ENCODE results near the gene PUM2. TPM values are rescaled to one million over a fixed set of nuclear protein-coding genes. Genes with fewer than 3 reads are reported as not detected.

The PUM2 gene
- total RNA-seq, 1 donor from 2014 or later, result 122 TPM

DNA sequence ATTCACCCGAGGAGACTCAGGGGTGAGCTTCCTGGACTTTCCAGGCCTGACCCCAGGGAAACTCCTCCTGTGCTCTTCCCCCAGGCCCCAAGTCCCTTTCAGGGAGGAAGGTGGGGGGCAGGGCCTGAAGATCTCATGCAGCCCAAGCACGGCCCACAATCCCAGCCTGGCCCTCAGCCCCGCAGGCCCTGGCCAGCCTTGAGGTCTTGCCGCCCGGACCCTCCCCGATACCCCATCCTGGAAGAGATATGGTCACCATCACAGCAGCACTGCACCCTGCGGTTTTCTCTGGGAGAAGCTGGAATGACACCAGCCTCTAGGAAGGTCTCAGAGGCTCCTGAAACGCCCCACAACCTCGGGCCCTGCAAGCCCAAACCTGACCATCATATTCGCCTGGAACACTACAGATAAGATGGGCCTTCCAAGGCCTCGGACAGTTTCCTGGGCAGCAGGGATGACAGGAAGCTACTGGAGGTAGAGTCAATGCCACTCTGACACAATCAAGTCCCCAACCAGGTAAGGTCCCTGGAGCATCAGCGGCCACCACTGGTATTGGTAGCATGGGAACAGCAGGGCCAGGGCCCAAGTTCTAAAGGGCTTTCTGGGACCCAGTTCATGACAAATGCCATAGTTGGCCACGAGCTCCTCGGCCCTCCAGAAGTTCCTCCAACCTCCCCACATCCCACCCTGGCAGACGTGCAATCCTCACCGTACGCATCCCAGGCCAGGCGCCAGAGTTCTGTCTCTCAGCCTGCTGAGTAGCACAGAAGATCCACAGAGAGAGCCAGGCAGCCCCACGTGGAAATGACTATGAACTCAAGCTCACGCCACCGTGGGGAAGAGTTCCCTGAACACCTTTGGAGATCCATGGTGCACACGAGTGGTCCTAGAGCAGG lies 134.3 kb downstream of the PUM2 start:
- Mint-ChIP-seq H3K4me3 (no peak overlapping the region), H3K27me3 (ENCODE audit: low read depth) (no peaks in the 10 kb centered on the region), H3K27ac (no peak overlapping the region), H3K4me1 (peaks cover 42% of the 10 kb centered on the region), H3K9me3 (no peaks in the 10 kb centered on the region), H3K36me3 (no peaks in the 10 kb centered on the region)
- TF ChIP-seq, protein P1, sequence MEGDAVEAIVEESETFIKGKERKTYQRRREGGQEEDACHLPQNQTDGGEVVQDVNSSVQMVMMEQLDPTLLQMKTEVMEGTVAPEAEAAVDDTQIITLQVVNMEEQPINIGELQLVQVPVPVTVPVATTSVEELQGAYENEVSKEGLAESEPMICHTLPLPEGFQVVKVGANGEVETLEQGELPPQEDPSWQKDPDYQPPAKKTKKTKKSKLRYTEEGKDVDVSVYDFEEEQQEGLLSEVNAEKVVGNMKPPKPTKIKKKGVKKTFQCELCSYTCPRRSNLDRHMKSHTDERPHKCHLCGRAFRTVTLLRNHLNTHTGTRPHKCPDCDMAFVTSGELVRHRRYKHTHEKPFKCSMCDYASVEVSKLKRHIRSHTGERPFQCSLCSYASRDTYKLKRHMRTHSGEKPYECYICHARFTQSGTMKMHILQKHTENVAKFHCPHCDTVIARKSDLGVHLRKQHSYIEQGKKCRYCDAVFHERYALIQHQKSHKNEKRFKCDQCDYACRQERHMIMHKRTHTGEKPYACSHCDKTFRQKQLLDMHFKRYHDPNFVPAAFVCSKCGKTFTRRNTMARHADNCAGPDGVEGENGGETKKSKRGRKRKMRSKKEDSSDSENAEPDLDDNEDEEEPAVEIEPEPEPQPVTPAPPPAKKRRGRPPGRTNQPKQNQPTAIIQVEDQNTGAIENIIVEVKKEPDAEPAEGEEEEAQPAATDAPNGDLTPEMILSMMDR (IDR thresholded peaks at IDR 0.05; ENCODE audit: unreplicated experiment), result no peak
- no peak for DNase-seq (ENCODE audit: low spot score in 2 of 2, unreplicated experiment in 2 of 2)

DNA sequence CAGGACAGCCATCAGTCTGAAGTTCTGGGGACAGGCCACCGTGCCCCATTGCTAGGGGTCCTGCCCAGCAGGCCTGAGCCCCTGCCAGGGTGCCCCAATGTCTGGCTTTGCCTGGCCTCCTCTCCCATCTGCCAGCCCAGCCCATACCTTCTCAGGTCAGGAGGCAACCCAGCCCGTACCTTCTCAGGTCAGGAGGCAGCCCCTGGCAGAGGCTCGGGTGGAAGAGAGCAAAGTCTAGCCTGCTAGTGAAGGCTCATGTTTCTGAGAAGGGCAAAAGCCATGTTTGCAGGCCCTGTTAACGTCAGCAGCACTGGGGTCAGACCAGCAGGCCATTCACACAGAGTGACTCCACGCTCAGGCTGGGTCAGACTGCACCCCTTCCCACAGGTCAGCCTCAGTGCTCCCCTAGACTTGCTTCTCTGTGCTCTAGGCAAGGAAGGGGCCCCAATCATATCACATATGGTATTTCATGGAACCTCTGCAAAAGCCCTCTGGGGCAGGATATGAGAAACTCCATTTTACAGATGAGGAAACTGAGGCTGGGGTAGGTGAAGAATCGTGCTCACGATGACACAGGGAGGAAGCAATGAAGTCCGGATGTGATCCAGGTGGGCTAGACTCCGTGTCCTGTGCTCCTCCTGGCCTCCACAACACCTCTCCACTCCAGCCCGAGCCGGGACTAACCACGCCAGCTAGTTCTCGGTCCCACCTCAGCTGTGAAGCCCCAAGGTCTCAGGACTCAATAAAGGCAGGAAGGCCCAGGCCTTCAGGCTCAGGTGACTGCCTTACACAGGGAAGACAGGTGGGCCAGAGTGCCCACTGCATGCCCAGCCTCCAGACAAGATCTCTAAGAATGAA lies 135.2 kb downstream of the PUM2 start:
- TF ChIP-seq, protein P1 (IDR thresholded peaks at IDR 0.05; ENCODE audit: unreplicated experiment), result no peak
- no peaks in the 10 kb centered on the region for H3K36me3 Mint-ChIP-seq
- no peaks in the 10 kb centered on the region for H3K9me3 Mint-ChIP-seq
- peak overlapping the region; percentile 88 for H3K27ac Mint-ChIP-seq
- no peak overlapping the region for H3K4me3 Mint-ChIP-seq
- no peak for DNase-seq (ENCODE audit: low spot score in 2 of 2, unreplicated experiment in 2 of 2)
- no peaks in the 10 kb centered on the region for H3K27me3 Mint-ChIP-seq (ENCODE audit: low read depth)
- H3K4me1 Mint-ChIP-seq, result peaks cover 32% of the 10 kb centered on the region

DNA sequence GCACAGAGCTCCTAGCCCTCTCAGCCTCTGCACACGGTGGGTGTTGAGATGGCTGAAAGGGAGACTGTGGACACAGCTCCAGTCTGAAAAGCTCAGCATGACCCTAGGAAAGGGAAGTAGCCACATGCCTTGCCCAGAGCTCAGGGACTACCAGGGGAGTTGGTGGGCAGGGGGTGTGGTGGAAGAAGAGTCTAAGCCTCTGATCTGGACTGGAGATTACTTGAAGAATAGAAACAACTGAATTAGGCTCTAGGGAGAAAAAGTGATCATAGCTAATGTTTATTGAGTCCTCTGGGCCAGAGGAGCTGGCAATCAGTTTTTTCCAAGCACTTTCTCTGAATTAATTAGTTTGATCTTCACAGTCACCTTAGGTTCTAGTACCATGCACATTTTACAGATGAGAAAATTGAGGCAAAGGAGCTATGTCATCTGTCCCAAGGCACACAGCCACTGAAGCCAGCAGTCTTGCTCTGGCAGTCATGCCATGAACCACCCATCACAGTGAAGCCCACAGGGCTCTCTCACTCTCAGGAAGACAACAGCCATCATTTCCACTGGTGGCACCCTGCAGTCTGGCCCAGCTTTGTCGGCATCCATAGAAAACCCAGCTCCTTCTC lies 136.0 kb downstream of the PUM2 start:
- DNase-seq (ENCODE audit: low spot score in 2 of 2, unreplicated experiment in 2 of 2), result no peak
- Mint-ChIP-seq H3K36me3 (no peaks in the 10 kb centered on the region), H3K9me3 (no peaks in the 10 kb centered on the region), H3K27ac (peak overlapping the region; percentile 88), H3K4me1 (peaks cover 30% of the 10 kb centered on the region), H3K27me3 (ENCODE audit: low read depth) (no peaks in the 10 kb centered on the region), H3K4me3 (no peak overlapping the region)
- TF ChIP-seq, protein P1 (IDR thresholded peaks at IDR 0.05; ENCODE audit: unreplicated experiment), result no peak

DNA sequence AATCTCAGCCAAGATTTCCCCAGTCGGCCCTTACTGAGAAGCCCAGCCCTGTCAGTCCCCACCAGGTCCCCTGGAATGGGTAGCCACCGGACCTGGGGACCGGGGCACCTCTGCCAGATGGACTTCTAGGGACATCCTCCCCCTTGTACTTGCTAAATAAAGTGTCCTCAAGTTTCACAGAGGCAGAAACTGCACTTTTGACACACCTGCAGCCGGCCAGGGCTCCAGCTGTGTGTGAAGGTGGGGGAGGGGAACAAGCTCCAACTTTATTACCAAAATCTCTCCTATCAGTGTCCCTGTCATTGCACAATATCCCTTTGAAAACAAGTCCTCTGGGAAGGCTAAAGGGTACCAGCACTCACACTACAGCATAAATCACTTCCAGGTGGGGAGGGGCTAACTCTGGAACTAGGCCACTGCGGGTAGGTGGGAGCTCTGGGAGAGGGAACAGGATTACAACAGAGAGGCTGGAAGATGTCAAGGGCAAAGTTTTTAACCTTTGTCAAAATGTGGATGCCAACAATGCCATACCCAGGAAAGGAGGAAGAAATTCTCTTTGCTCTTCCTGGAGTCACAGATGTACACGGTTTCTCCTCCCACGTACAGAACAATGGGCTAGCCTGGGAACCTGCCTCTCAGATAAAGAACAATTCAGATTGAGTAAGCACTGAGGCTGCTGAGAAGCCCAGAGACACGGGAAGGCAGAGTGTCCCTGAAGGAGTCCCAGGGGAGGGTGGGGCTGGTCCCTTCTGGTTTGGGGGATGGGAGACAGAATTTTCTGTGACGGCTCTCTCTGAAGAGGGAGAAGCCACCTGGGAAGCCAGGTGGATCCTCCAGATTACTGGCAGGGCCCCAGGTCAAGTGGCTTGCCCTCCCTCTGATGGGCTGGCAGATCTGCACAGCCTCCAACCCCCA lies 136.7 kb downstream of the PUM2 start:
- TF ChIP-seq, protein P1 (IDR thresholded peaks at IDR 0.05; ENCODE audit: unreplicated experiment), result no peak
- Mint-ChIP-seq H3K27ac (peak overlapping the region; percentile 88), H3K4me3 (no peak overlapping the region), H3K27me3 (ENCODE audit: low read depth) (no peaks in the 10 kb centered on the region), H3K36me3 (no peaks in the 10 kb centered on the region), H3K4me1 (peaks cover 33% of the 10 kb centered on the region), H3K9me3 (no peaks in the 10 kb centered on the region)
- no peak for DNase-seq (ENCODE audit: low spot score in 2 of 2, unreplicated experiment in 2 of 2)
